Esophagus (tissue), 2 donors: ENCODE results near the gene CEP152. TPM values are rescaled to one million over a fixed set of nuclear protein-coding genes. Genes with fewer than 3 reads are reported as not detected.

Experiments
- H3K27ac ChIP-seq, 2 donors: one replicate each; pipeline ENCODE4 v1.5.1; 2013; ENCODE audit warnings: low read depth in 2 of 2, mild to moderate bottlenecking in 2 of 2, inconsistent platforms in 1 of 2, low read length in 1 of 2, moderate library complexity in 1 of 2
- H3K27me3 ChIP-seq, 2 donors: one replicate each; pipeline ENCODE4 v1.6.1; 2013; ENCODE audit warnings: low read length in 2 of 2, control low read depth in 1 of 2, mild to moderate bottlenecking in 1 of 2; ENCODE audit not compliant: insufficient read depth in 2 of 2, control insufficient read depth in 1 of 2
- H3K36me3 ChIP-seq, 2 donors: one replicate each; pipeline ENCODE4 v1.6.1; 2013; ENCODE audit warnings: low read length in 1 of 2; ENCODE audit not compliant: control insufficient read depth in 2 of 2, insufficient read depth in 2 of 2
- H3K4me1 ChIP-seq, 2 donors: one replicate each; pipeline ENCODE4 v1.6.1; 2013; ENCODE audit warnings: low read length in 1 of 2; ENCODE audit not compliant: control insufficient read depth in 2 of 2, insufficient read depth in 2 of 2
- H3K4me3 ChIP-seq, 2 donors: one replicate each; pipeline ENCODE4 v1.5.1; 2013; ENCODE audit warnings: low read length in 2 of 2, mild to moderate bottlenecking in 2 of 2, low read depth in 1 of 2, moderate library complexity in 1 of 2
- H3K9me3 ChIP-seq, 2 donors: one replicate each; pipeline ENCODE4 v1.6.1; 2013; ENCODE audit warnings: mild to moderate bottlenecking in 2 of 2, low read depth in 1 of 2, low read length in 1 of 2, moderate library complexity in 1 of 2; ENCODE audit not compliant: control insufficient read depth in 2 of 2, insufficient read depth in 1 of 2
- WGBS, 2 donors: extraction: QIAGEN DNeasy Blood & Tissue Kit; methylation state at CpG; one replicate each; pipeline ENCODE4 v1.1.7; 2013; 5-methylcytosine and 5-hydroxymethylcytosine counted together
- polyA plus RNA-seq, 2 donors: library from polyadenylated mRNA; stranded (reverse); fragments of 200-250 nt; gene quantifications; one replicate each; pipeline ENCODE4 v1.2.3, GENCODE V29; 2013
- donor health status: healthy with polysubstance abuse.
- donor health status: Bipolar disorder and iron deficiency.

The CEP152 gene
- polyA plus RNA-seq, 2 donors, result 1.6 to 2.1 TPM

DNA sequence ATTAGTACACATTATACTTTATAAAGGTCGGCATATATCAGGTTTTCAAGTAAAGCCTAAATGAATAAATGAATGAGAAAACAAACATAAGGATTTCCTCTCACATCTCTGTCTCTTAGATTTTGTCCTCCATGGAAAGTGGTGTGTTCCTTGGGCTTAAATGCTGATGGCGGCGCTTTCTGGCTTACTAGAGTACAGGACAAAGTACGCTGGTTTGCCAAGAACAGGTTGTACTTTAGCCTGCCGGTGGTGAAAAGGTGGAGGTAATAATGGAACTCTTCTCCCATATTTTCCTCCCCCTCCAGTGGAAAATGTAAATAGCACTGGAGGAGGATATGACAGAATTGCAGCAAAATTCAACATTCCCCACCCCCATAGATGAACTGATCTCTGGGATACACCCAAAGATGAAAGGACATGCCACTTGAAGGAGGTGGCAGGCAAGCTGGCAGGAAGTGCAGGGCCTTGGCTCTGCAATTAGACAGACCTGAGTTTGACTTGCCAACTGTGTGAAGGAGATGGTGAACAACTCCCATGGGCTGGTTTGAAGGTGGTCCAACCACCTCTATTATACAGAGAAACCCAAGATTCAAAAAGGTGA, 29.3 kb downstream of the CEP152 start:
- 83 to 88% methylated on average over 5 of the region's 5 CpGs for WGBS, 2 donors

DNA sequence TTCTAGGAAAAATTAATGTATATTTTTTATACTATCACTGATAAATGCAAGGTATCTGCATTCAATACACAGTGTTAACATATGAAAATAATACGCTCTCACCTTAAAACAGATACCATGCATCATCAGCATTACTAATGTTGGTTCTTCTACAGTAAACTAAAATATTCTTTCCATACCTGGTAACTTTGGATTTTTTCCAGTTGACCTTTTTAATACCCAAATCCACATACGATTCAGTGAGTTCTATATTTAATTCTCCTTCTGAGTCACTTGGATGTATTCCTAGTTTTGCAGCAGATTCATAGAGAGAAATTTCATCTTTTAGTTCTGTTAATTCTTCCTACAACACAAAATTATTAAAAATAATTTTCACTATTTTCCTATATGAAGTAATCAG, 29.9 kb downstream of the CEP152 start:
- 59 to 73% methylated on average over 2 of the region's 2 CpGs for WGBS, 2 donors
- H3K4me3 ChIP-seq, result no peak overlapping the region
- H3K4me1 ChIP-seq, result no peaks in the 10 kb centered on the region
- no peaks in the 10 kb centered on the region for H3K27me3 ChIP-seq
- H3K36me3 ChIP-seq, result peaks cover 2 to 3% of the 10 kb centered on the region in 2 donors
- H3K9me3 ChIP-seq, result no peaks in the 10 kb centered on the region
- H3K27ac ChIP-seq, result no peak overlapping the region

More for the DNA sequence above, 29.3 kb downstream of the CEP152 start:
- no peak overlapping the region for H3K27ac ChIP-seq
- H3K4me3 ChIP-seq, result no peak overlapping the region
- peaks cover 2 to 3% of the 10 kb centered on the region in 2 donors for H3K36me3 ChIP-seq
- no peaks in the 10 kb centered on the region for H3K27me3 ChIP-seq
- H3K9me3 ChIP-seq, result no peaks in the 10 kb centered on the region
- no peaks in the 10 kb centered on the region for H3K4me1 ChIP-seq

DNA sequence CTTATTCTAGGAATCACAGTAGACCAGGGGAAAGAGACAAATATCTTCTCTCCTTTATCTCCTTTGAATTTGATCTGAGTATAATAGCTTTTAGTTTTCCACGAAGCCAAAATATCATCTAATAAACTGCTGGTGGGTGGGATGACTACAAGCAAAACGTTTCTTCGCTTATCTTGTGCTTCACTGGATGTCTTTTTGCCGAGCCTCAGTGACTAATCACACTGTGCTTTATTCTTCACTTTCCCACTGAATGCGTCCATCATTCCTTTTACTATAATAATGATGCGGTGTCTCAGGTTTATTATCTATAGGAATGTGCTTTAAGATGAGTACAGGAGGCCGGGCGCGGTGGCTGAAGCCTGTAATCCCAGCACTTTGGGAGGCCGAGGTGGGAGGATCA, 32.5 kb downstream of the CEP152 start:
- no peaks in the 10 kb centered on the region for H3K9me3 ChIP-seq
- WGBS, 2 donors, result 85 to 89% methylated on average over 10 of the region's 10 CpGs
- H3K4me1 ChIP-seq, result no peaks in the 10 kb centered on the region
- H3K4me3 ChIP-seq, result no peak overlapping the region
- no peaks in the 10 kb centered on the region for H3K27me3 ChIP-seq
- H3K27ac ChIP-seq, result no peak overlapping the region
- H3K36me3 ChIP-seq, result peaks cover 2 to 3% of the 10 kb centered on the region in 2 donors

DNA sequence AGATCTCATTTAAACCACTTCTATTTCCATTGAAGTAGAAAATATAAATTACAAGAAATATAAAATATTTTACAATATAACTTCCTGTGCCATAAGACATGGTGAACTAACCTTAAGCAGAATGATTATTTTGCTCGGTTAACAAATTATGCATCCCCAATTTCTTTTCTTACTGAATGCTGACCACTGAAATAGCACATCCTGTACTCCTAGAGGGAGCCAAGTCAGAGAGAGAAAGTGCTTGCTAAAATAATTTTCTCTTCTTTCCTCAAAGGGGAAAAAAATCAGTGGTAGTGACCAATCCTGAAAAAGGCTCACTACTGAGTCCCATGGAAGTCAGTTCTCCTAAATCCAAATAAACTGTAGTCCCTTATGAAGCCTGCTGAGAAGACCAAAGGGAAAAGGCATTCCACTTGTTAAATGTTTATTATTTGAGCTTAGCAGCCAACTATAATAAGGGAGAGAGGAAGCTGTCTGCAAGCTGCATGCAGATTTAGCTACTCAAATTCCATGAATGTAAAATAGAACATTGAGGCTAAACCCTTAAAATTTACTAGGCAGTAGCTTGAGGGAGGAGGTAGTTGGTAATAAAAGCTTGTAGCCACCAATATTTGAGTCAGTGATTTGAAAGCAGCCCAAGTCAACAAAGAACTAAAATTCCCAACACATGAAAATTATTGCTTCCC, 33.1 kb downstream of the CEP152 start:
- Histone ChIP-seq H3K27me3 (no peaks in the 10 kb centered on the region), H3K4me1 (no peaks in the 10 kb centered on the region), H3K27ac (no peak overlapping the region), H3K36me3 (peaks cover 2 to 3% of the 10 kb centered on the region in 2 donors), H3K9me3 (no peaks in the 10 kb centered on the region), H3K4me3 (no peak overlapping the region)
- 70 to 80% methylated on average over 1 of the region's 1 CpG for WGBS, 2 donors

DNA sequence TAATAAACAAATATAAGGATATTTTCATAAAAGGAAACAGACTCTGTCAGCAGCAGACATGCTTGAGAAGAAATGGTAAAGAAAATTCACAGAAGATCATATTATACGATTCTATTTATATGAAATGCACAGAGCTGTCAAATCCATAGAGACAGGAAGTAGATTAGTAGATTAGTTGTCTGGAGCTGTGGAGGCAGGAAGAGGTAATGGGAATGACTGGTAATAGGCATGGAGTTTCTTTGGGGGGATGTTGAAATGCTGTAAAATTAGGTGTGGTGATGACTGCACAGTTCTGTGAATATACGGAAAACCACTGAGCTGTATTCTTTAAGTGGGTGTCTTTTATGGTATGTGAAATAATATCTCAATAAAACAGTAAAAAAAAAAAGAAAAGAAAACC, 35.3 kb downstream of the CEP152 start:
- no peaks in the 10 kb centered on the region for H3K9me3 ChIP-seq
- no peaks in the 10 kb centered on the region for H3K36me3 ChIP-seq
- 88 to 89% methylated on average over 2 of the region's 2 CpGs for WGBS, 2 donors
- no peak overlapping the region for H3K27ac ChIP-seq
- H3K4me1 ChIP-seq, result no peaks in the 10 kb centered on the region
- no peak overlapping the region for H3K4me3 ChIP-seq
- H3K27me3 ChIP-seq, result no peaks in the 10 kb centered on the region

DNA sequence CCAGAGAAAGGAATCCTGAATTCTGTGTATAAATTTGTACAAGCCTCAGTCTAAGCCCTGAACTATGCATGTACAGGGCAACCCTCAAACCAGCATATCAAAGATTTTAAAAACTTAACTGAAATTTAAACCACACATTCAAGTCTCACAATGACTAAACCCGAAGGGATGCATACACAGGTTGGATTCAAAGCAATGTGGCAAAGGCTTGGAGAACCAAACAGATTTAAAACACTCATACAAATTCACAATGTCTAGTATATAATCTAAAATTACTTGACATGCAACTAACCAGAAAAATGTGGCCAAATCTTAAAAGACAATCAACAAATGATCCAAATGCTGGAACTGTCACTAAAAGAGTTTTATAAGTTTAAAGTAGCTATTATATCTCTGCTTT, 36.4 kb downstream of the CEP152 start:
- Histone ChIP-seq H3K27ac (no peak overlapping the region), H3K9me3 (no peaks in the 10 kb centered on the region), H3K4me1 (no peaks in the 10 kb centered on the region), H3K27me3 (no peaks in the 10 kb centered on the region), H3K36me3 (no peaks in the 10 kb centered on the region), H3K4me3 (no peak overlapping the region)
- WGBS, 2 donors, result 95 to 100% methylated on average over 1 of the region's 1 CpG

DNA sequence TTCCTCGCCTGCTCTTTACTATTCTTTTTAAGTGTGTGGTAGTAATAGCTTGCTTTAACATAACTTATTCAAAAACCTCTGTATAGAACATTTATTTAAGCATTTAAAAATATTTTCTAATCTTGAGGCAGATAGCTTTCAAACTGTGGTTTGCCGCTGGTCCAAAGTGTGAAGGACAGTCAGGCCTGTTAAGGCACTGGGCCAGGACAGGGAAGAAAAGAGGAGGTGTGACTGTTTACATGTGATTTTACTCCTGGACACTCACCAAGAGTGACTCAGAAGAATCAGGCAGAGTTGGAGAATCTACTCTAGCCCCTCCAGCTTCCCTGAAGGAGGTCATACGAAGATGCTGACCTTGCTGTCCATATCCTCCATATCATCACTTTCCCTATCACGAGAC, 44.7 kb downstream of the CEP152 start:
- no peaks in the 10 kb centered on the region for H3K4me1 ChIP-seq
- H3K27ac ChIP-seq, result no peak overlapping the region
- 83 to 85% methylated on average over 4 of the region's 4 CpGs for WGBS, 2 donors
- H3K27me3 ChIP-seq, result no peaks in the 10 kb centered on the region
- no peak overlapping the region for H3K4me3 ChIP-seq
- H3K9me3 ChIP-seq, result no peaks in the 10 kb centered on the region
- peaks cover 0 to 3% of the 10 kb centered on the region in 2 donors for H3K36me3 ChIP-seq

DNA sequence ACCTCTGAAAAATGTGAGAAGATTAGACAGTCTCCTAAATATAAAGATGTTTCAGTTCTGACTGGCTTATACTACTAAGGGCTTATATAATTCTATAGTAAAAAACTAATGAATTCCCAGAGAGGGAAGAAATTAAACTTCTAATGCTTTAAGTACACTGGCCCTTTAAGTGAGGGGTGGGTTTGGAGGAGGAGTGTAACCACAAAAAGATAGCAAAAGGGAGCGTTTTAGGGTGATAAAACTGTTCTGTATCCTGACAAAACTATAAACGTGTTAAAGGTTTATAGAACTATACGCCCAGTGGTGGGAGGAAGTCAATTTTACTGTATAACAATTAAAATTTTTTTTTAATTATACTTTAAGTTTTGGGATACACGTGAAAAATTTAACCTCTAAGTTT, 45.8 kb downstream of the CEP152 start:
- Histone ChIP-seq H3K4me3 (no peak overlapping the region), H3K4me1 (no peaks in the 10 kb centered on the region), H3K27me3 (no peaks in the 10 kb centered on the region), H3K9me3 (no peaks in the 10 kb centered on the region), H3K36me3 (peaks cover 0 to 3% of the 10 kb centered on the region in 2 donors), H3K27ac (no peak overlapping the region)
- 78 to 87% methylated on average over 4 of the region's 4 CpGs for WGBS, 2 donors

DNA sequence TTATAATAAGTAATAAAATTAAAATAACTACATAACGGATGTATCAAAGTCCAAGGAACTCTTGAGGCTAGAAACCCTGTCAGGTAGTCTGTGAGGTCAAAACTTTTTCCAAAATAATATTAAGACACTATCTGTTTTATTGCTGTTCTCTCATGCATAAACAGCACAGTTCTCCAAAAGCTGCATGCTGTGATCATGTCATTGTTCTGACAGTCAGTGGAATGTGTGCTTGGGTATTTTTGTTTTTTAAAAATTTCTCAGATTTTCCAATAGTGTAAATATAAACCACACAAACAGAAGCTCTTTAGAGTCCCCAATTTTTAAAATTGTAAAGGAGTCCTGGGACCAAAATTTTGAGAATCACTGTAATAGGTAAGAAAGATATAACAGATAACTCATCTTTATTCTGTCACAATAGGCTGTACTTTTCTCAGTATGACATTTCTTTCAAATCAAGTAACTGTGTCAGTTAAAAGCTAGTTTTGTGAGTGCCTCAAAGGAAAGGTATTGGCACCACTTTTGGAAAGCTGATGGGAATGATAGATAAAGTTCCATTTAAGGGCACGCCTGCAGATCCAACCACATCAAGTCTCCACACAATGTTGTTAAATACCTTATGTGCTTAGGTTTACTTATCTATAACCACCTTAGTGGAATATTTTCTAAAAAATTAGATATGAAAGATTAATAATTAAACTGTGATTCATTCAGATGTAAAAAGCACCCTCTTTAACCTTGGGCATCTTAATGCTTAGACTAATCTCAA, 49.3 kb downstream of the CEP152 start:
- no peaks in the 10 kb centered on the region for H3K9me3 ChIP-seq
- 79 to 95% methylated on average over 2 of the region's 2 CpGs for WGBS, 2 donors
- no peaks in the 10 kb centered on the region for H3K27me3 ChIP-seq
- H3K27ac ChIP-seq, result no peak overlapping the region
- peaks cover 0 to 3% of the 10 kb centered on the region in 2 donors for H3K36me3 ChIP-seq
- H3K4me3 ChIP-seq, result no peak overlapping the region
- no peaks in the 10 kb centered on the region for H3K4me1 ChIP-seq
